ENCODE data around the gene USF2.

The USF2 gene

GRCh38 chr19:35327642-35328041 lies 58.9 kb downstream of the USF2 start:
- no peak for DNase-seq

- DNase-seq: no peak
Observed at GRCh38 chr19:35328851-35329285, 60.1 kb downstream of the USF2 start, which contains the start of gene CD22. Gene CD22, plus strand, starts transcription at chr19:35329187. Its CDS starts 2,854 bp downstream, at chr19:35332041.

GRCh38 chr19:35329323-35329722 lies 60.6 kb downstream of the USF2 start:
- DNase-seq: no peak

Measured in activated CD8-positive, alpha-beta memory T cell treated with anti-CD3 and anti-CD28 coated beads for 24 hours (primary cell).